SU-DHL-6 (cell line): Measurements from ENCODE around the gene BET1.

Source experiments
- H2AFZ ChIP-seq: fragments of 200-600 bp; sonication (generic); 2 replicates; pipeline ENCODE4 v1.6.1; 2014; ENCODE audit warnings: low read depth, mild to moderate bottlenecking, moderate library complexity, mixed read lengths, antibody characterized with exemption, low read length; ENCODE audit not compliant: severe bottlenecking
- H3F3A ChIP-seq: fragments of 200-600 bp; shearing (Covaris generic); 2 replicates; pipeline ENCODE4 v1.6.0; 2016; ENCODE audit warnings: antibody characterized with exemption, mild to moderate bottlenecking; ENCODE audit not compliant: insufficient read depth
- H3K27ac ChIP-seq: fragments of 200-600 bp; sonication (generic); 2 replicates; pipeline ENCODE4 v1.5.1; 2016; ENCODE audit warnings: low read depth, mild to moderate bottlenecking, low read length, moderate library complexity, mixed read lengths
- H3K27me3 ChIP-seq: fragments of 200-600 bp; sonication (generic), shearing (Covaris generic); 2 replicates; pipeline ENCODE4 v1.6.0; 2014; ENCODE audit warnings: mild to moderate bottlenecking, low read length
- H3K36me3 ChIP-seq: fragments of 200-600 bp; sonication (generic); 2 replicates; pipeline ENCODE4 v1.6.1; 2014; ENCODE audit warnings: mild to moderate bottlenecking, low read length, mixed read lengths
- H3K4me2 ChIP-seq: fragments of 300-600, 200-600 bp; shearing (Covaris generic), sonication (generic); 2 replicates; pipeline ENCODE4 v1.6.0; 2014; ENCODE audit warnings: low read length, low read depth, mild to moderate bottlenecking; ENCODE audit not compliant: poor library complexity, severe bottlenecking
- H3K4me3 ChIP-seq: fragments of 200-600 bp; sonication (generic); 2 replicates; pipeline ENCODE4 v1.5.1; 2014; ENCODE audit warnings: antibody characterized with exemption, low read length, mild to moderate bottlenecking, mixed read lengths; ENCODE audit not compliant: insufficient read depth, poor library complexity, severe bottlenecking
- H3K79me2 ChIP-seq: fragments of 200-600 bp; sonication (generic); 2 replicates; pipeline ENCODE4 v1.6.1; 2014; ENCODE audit warnings: mild to moderate bottlenecking, low read length, moderate library complexity; ENCODE audit not compliant: insufficient read depth
- H3K9ac ChIP-seq: fragments of 200-600 bp; sonication (generic); 2 replicates; pipeline ENCODE4 v1.7.0; 2014; ENCODE audit warnings: mild to moderate bottlenecking, low read length
- H3K9me2 ChIP-seq: fragments of 200-600 bp; sonication (generic); replicated peaks from 2 replicates; pipeline ENCODE4 v1.6.1; 2014; ENCODE audit warnings: low read length; ENCODE audit not compliant: insufficient read depth
- H3K9me3 ChIP-seq: fragments of 200-600 bp; sonication (generic); 2 replicates; pipeline ENCODE4 v1.6.1; 2014; ENCODE audit warnings: low read length, mixed read lengths; ENCODE audit not compliant: insufficient read depth
- H4K20me1 ChIP-seq: fragments of 200-600 bp; sonication (generic); 2 replicates; pipeline ENCODE4 v1.6.1; 2014; ENCODE audit warnings: low read depth, mild to moderate bottlenecking, antibody characterized with exemption, low read length, moderate library complexity, mixed read lengths
- CTCF ChIP-seq: fragments of 200-600 bp; sonication (generic); IDR thresholded peaks from one replicate; pipeline ENCODE4 v1.5.1; 2017; ENCODE audit warnings: antibody characterized with exemption, mild to moderate bottlenecking, low read length, moderate library complexity; ENCODE audit not compliant: insufficient read depth, poor library complexity, severe bottlenecking
- EZH2phosphoT487 ChIP-seq: fragments of 200-600 bp; sonication (generic), shearing (Covaris generic); conservative IDR thresholded peaks from 2 replicates; pipeline ENCODE4 v1.6.1; 2018; ENCODE audit warnings: mild to moderate bottlenecking, antibody characterized with exemption, low read length, moderate library complexity, mixed read lengths

BET1 gene

DNA sequence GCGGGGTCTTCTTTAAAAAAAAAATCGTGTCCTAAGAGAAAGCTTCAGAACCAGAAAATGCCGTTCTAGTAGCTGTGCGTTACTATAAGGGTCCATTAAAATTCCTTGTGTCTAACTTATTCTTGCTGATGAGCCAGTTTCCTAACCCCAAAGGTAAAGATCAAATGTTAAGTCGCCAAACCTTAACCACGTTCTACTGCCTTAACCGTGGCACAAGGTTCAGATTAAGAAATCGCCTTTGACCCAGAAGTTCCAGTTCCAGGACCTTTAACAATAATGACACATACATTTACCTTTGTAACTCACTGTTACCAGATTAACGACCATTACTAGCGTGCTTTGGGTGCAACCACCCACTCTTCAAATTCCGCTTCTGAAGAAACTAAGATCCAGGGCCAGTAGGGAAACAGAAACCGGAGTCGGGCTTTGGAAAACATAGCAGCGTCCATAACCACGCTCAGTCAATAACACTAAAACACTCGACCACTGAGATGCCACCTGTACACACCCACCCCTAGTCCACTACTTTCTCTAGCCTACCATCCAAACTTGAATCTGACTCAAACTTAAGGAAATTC lies 620 bp downstream of the BET1 start:
- no peaks in the 10 kb centered on the region; the same call in 1 of the 2 replicates for H3F3A ChIP-seq
- H3K9me3 ChIP-seq, result no peaks in the 10 kb centered on the region
- peak overlapping the region; percentile 99 for H2AFZ ChIP-seq
- no peaks in the 10 kb centered on the region; the same call in 1 of the 2 replicates for H3K36me3 ChIP-seq
- H3K9ac ChIP-seq, result peak overlapping the region; percentile 77
- peak overlapping the region; percentile 92 for H3K4me3 ChIP-seq
- H3K9me2 ChIP-seq, result no peaks in the 10 kb centered on the region
- no peak for TF ChIP-seq EZH2phosphoT487
- no peak for TF ChIP-seq CTCF
- H3K4me2 ChIP-seq, result peak overlapping the region; percentile 87
- peak overlapping the region; percentile 8; the same call in 1 of the 2 replicates for H3K27ac ChIP-seq
- no peaks in the 10 kb centered on the region for H3K27me3 ChIP-seq
- peaks cover 38% of the 10 kb centered on the region for H3K79me2 ChIP-seq
- no peaks in the 10 kb centered on the region for H4K20me1 ChIP-seq

- no peak overlapping the region for H2AFZ ChIP-seq
Measured at GRCh38 chr7:94001396-94001795, 2.8 kb downstream of the BET1 start.

GRCh38 chr7:93997868-93998267 lies 6.3 kb downstream of the BET1 start:
- Histone ChIP-seq H2AFZ (no peak overlapping the region), H3K4me3 (no peak overlapping the region), H3K9me3 (no peaks in the 10 kb centered on the region), H3K4me2 (no peak overlapping the region), H3K79me2 (peaks cover 26% of the 10 kb centered on the region), H3K9ac (no peak overlapping the region), H3F3A (peaks cover 4% of the 10 kb centered on the region; the same call in 1 of the 2 replicates), H3K27me3 (no peaks in the 10 kb centered on the region), H3K27ac (no peak overlapping the region), H3K36me3 (peaks cover 27% of the 10 kb centered on the region), H4K20me1 (no peaks in the 10 kb centered on the region), H3K9me2 (no peaks in the 10 kb centered on the region)
- no peak for TF ChIP-seq EZH2phosphoT487
- no peak for TF ChIP-seq CTCF

More at GRCh38 chr7:94001396-94001795, 2.8 kb downstream of the BET1 start:
- Histone ChIP-seq H3K4me3 (no peak overlapping the region), H3K9me2 (no peaks in the 10 kb centered on the region), H3K79me2 (peaks cover 38% of the 10 kb centered on the region), H3K27me3 (no peaks in the 10 kb centered on the region), H3F3A (peaks cover 4% of the 10 kb centered on the region; the same call in 1 of the 2 replicates), H3K36me3 (peaks cover 12% of the 10 kb centered on the region), H3K9me3 (no peaks in the 10 kb centered on the region), H3K4me2 (no peak overlapping the region), H4K20me1 (no peaks in the 10 kb centered on the region), H3K9ac (no peak overlapping the region), H3K27ac (no peak overlapping the region)
- no peak for TF ChIP-seq EZH2phosphoT487
- TF ChIP-seq CTCF, result no peak
